Stimulated activated CD8-positive, alpha-beta memory T cell treated with anti-CD3 and anti-CD28 coated beads, Interleukin-12 subunit alpha, Interleukin-12 subunit beta, amount 100 ng/mL, for 4 hours (primary cell): ENCODE data around the gene TUBA4A.
A peak's percentile ranks its signal among the peaks of the same experiment; 100 is the strongest.

Experiments
- DNase-seq: peaks from one replicate; pipeline ENCODE4 v3.0.0-alpha.2; 2020; ENCODE audit warnings: low read depth

The TUBA4A gene

GRCh38 chr2:219234331-219234730, 19.4 kb downstream of the TUBA4A start:
- DNase-seq: no peak

GRCh38 chr2:219230059-219230540, 23.6 kb downstream of the TUBA4A start:
- no peak for DNase-seq

GRCh38 chr2:219229305-219230058, 24.2 kb downstream of the TUBA4A start, which contains the start of the genes ANKZF1 and ATG9A:
ANKZF1 (plus strand) TSS chr2:219229806; CDS start chr2:219230258, 452 bp downstream.
ATG9A (minus strand) TSS chr2:219229636; CDS start chr2:219228024, 1,612 bp downstream.
- DNase-seq: peak; percentile 96

- no peak for DNase-seq
Measured at GRCh38 chr2:219228911-219229304, 24.8 kb downstream of the TUBA4A start.

GRCh38 chr2:219228041-219228910, 25.4 kb downstream of the TUBA4A start:
- DNase-seq: no peak

- no peak for DNase-seq
Measured at GRCh38 chr2:219225350-219225749, 28.4 kb downstream of the TUBA4A start.

GRCh38 chr2:219223831-219224610, 29.7 kb downstream of the TUBA4A start:
- no peak for DNase-seq

- no peak for DNase-seq
Measured at GRCh38 chr2:219221957-219222518, 31.7 kb downstream of the TUBA4A start.

GRCh38 chr2:219220652-219221402, 32.9 kb downstream of the TUBA4A start:
- no peak for DNase-seq

GRCh38 chr2:219219784-219220532, 33.8 kb downstream of the TUBA4A start:
- no peak for DNase-seq

- peak; percentile 73 for DNase-seq
Measured at GRCh38 chr2:219218732-219219701, 34.7 kb downstream of the TUBA4A start, which contains the start of gene ABCB6. ABCB6 (minus strand) TSS chr2:219218958; CDS start chr2:219218673, 285 bp downstream.

- no peak for DNase-seq
Measured at GRCh38 chr2:219218217-219218731, 35.4 kb downstream of the TUBA4A start.

GRCh38 chr2:219216535-219216915, 37.2 kb downstream of the TUBA4A start:
- DNase-seq: no peak

GRCh38 chr2:219215871-219216534, 37.7 kb downstream of the TUBA4A start:
- DNase-seq: no peak

GRCh38 chr2:219214786-219215185, 38.9 kb downstream of the TUBA4A start:
- no peak for DNase-seq

- no peak for DNase-seq
Measured at GRCh38 chr2:219214141-219214540, 39.6 kb downstream of the TUBA4A start.

- DNase-seq: no peak
Measured at GRCh38 chr2:219213486-219214071, 40.1 kb downstream of the TUBA4A start.

- DNase-seq: no peak
Measured at GRCh38 chr2:219213026-219213415, 40.7 kb downstream of the TUBA4A start.
